Astrocyte (in vitro differentiated cells and primary cell): ENCODE measurements around the gene FOXK2.

Experiments
- EZH2 ChIP-seq: IDR thresholded peaks from 2 replicates; pipeline ENCODE4 v1.6.1; 2012; ENCODE audit warnings: mild to moderate bottlenecking, low read length, inconsistent platforms; ENCODE audit not compliant: insufficient read depth
- TF ChIP-seq, protein P1 (sequence below): IDR thresholded peaks from 2 replicates; pipeline ENCODE4 v1.5.1; 2011; ENCODE audit warnings: low read depth, mild to moderate bottlenecking, inconsistent platforms, low read length, moderate library complexity; ENCODE audit not compliant: insufficient read depth

DNA sequence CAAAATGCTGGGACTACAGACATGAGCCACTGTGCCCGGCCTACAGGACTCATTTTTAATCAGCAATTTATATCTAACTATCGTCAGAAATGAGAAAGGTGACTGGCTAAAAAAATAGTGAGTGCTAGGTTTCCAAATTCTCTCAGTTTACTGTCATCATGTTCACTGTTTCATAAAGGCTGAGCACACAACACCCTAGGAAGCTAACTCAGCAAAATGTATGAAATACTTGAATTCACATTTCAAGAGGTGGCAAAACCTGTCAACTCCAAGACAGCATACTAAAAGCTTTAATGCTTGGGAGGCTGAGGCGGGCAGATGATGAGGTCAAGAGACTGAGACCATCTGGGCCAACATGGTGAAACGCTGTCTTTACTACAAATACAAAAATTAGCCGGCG, 112.0 kb downstream of the FOXK2 start:
- TF ChIP-seq, protein P1, sequence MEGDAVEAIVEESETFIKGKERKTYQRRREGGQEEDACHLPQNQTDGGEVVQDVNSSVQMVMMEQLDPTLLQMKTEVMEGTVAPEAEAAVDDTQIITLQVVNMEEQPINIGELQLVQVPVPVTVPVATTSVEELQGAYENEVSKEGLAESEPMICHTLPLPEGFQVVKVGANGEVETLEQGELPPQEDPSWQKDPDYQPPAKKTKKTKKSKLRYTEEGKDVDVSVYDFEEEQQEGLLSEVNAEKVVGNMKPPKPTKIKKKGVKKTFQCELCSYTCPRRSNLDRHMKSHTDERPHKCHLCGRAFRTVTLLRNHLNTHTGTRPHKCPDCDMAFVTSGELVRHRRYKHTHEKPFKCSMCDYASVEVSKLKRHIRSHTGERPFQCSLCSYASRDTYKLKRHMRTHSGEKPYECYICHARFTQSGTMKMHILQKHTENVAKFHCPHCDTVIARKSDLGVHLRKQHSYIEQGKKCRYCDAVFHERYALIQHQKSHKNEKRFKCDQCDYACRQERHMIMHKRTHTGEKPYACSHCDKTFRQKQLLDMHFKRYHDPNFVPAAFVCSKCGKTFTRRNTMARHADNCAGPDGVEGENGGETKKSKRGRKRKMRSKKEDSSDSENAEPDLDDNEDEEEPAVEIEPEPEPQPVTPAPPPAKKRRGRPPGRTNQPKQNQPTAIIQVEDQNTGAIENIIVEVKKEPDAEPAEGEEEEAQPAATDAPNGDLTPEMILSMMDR, result no peak
- no peak for TF ChIP-seq EZH2
